Measurements from ENCODE around the gene IKZF3.
A peak's percentile ranks its signal among the peaks of the same experiment; 100 is the strongest.
"Not testable (repeated sequence)": the region's sequence is repeated elsewhere in the genome, so short reads cannot be mapped to it uniquely, and the experiment has no call there.

IKZF3 gene

DNA sequence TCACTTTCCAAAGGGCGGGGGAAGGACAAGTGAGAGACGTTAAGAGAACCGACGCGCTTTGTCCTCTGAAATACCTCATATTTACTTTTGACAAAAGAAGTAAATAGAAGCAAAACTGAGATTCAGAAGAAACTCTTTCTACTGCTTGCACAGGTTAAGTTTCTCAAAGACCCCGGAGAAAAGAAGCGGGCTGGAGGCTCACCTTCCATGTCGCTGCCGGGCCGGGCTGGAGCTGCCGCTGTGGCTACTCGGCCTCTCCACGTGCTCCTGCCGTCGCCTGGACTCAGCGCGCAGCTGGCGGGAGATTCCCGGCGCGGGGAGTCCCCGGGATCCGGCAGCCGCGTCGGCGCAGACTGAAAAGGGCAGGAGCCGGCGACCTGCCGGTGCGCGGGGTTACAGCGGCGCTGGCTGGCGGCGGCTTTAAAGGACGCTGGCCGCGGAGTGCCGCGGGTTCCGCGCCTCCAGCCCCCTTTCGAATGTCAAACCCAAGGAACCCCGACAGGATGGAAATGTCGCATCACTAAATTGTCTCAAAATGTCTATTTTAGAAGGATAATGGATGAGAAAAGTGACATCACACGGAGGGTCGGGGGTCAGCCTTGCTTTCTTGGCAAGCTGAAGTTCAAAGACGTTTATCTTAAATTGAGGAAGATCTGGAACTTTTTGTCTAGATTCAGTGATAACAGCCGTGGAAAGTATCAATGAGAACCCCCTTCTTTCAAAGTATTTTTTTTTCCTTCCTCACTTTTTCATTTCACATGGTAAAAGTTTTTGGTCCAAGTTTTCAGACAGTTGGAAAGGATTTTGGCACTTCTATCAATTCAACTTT is at the start of gene IKZF3:
IKZF3 (minus strand) TSS at position 395 of the 829 bp plus-strand sequence; CDS start at position 209, 186 bp downstream.
- Histone ChIP-seq H3K9ac (ENCODE audit: low read length in 2 of 2) (no peak within 1 kb of the TSS), H3K9me3 (ENCODE audit: control insufficient read depth in 2 of 2, low read length in 2 of 2) (peaks cover 5 to 16% of the 10 kb centered on the region in 2 donors), H3K36me3 (ENCODE audit: control insufficient read depth in 2 of 2, insufficient read depth in 2 of 2, low read length in 2 of 2) (no peaks in the 10 kb centered on the region), H3K27me3 (ENCODE audit: control insufficient read depth in 1 of 2, insufficient read depth in 2 of 2, low read length in 2 of 2) (peaks cover 25 to 63% of the 10 kb centered on the region in 2 donors), H3K4me3 (ENCODE audit: low read length in 2 of 2) (peak within 1 kb of the TSS in 1 of 2 donors; percentile 16), H3K4me1 (ENCODE audit: control insufficient read depth, insufficient read depth, low read length) (no peaks in the 10 kb centered on the region), H3K27ac (ENCODE audit: low read length) (no peak within 1 kb of the TSS)

DNA sequence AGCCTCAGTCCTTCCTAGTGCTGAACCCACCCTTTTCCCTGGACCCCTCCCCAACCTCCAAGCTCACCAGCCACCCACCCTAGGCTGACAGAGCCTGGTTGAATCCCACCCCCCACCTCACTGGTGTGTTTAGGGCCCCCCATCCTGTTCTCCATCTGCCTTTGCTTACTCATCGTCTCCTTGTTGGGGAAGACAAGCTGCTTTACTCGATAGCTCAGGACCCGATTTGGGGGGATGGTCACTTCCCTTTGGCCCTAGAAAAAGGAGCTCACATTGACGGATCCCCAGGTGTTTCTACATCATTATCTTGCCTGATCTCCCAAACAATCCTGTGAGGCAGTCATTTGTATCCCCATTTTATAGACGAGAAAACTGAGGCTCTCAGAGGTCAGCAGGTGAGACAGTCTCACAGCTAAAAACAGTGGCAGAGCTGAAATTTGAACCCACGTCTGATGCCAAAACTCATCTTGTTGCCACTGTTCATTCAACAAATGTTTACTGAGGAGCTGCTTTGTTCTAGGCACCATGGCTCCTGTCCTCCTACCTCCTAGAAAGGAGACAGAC is 44.8 kb upstream of the IKZF3 start:
- Histone ChIP-seq H3K27ac (ENCODE audit: low read length) (no peak overlapping the region), H3K27me3 (ENCODE audit: control insufficient read depth in 1 of 2, insufficient read depth in 2 of 2, low read length in 2 of 2) (no peaks in the 10 kb centered on the region), H3K36me3 (ENCODE audit: control insufficient read depth in 2 of 2, insufficient read depth in 2 of 2, low read length in 2 of 2) (peaks cover 6 to 8% of the 10 kb centered on the region in 2 donors), H3K9me3 (ENCODE audit: control insufficient read depth in 2 of 2, low read length in 2 of 2) (no peaks in the 10 kb centered on the region), H3K4me1 (ENCODE audit: control insufficient read depth, insufficient read depth, low read length) (no peaks in the 10 kb centered on the region), H3K9ac (ENCODE audit: low read length in 2 of 2) (no peak overlapping the region), H3K4me3 (ENCODE audit: low read length in 2 of 2) (no peak overlapping the region)

DNA sequence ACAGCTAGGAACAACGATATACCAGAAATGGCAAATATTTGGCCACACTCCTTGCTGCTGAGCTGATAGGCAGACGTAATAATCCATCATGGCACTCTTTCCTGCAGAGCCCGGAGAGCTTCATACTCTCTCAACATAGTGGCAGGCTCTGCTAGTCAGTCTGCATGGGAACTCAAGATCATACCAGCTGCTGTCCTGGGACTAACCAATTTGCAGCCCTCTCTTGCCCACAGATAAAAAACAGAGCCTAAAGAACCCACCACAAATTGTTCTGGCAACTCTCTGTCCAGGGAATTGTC is 40.8 kb upstream of the IKZF3 start:
- peaks cover 6 to 7% of the 10 kb centered on the region in 2 donors for H3K36me3 ChIP-seq (ENCODE audit: control insufficient read depth in 2 of 2, insufficient read depth in 2 of 2, low read length in 2 of 2)
- no peaks in the 10 kb centered on the region for H3K27me3 ChIP-seq (ENCODE audit: control insufficient read depth in 1 of 2, insufficient read depth in 2 of 2, low read length in 2 of 2)
- H3K4me3 ChIP-seq (ENCODE audit: low read length in 2 of 2), result no peak overlapping the region
- H3K9ac ChIP-seq (ENCODE audit: low read length in 2 of 2), result no peak overlapping the region
- H3K4me1 ChIP-seq (ENCODE audit: control insufficient read depth, insufficient read depth, low read length), result no peaks in the 10 kb centered on the region
- no peak overlapping the region for H3K27ac ChIP-seq (ENCODE audit: low read length)
- H3K9me3 ChIP-seq (ENCODE audit: control insufficient read depth in 2 of 2, low read length in 2 of 2), result no peaks in the 10 kb centered on the region

DNA sequence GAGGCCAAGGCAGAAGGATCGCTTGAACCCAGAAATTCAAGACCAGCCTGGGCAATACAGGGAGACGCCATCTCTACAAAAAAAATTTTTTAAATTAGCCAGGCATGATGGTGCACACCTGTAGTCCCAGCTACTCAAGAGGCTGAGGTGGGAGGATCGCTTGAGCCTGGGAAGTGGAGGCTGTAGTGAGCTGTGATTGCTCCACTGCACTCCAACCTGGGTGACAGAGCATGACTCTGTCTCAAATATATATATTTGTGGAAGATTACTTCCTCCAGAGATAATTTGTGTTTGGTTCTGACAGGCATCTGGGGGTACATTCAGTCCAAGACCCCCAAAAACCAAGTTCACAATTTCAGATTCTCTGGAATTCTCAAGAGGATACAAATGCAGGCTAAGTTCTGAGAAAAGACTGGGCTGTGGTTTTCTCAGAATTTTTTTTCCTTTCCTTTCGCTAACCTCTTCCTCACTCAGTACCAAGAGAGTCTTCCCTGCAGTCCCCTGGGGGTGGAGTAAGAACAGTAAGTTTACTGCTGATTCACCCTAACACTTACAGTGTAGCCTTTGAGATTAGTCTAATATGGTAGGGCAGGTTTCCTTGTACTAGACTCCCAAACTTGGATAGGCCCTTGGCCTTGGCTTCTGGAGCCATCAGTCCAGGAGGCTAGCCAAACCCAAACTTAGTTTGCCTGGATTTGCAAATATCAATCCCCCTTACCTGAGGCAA is 39.2 kb upstream of the IKZF3 start:
- H3K4me3 ChIP-seq (ENCODE audit: low read length in 2 of 2), result no peak overlapping the region
- peaks cover 0 to 3% of the 10 kb centered on the region in 2 donors for H3K36me3 ChIP-seq (ENCODE audit: control insufficient read depth in 2 of 2, insufficient read depth in 2 of 2, low read length in 2 of 2)
- no peaks in the 10 kb centered on the region for H3K4me1 ChIP-seq (ENCODE audit: control insufficient read depth, insufficient read depth, low read length)
- no peak overlapping the region for H3K27ac ChIP-seq (ENCODE audit: low read length)
- H3K27me3 ChIP-seq (ENCODE audit: control insufficient read depth in 1 of 2, insufficient read depth in 2 of 2, low read length in 2 of 2), result no peaks in the 10 kb centered on the region
- H3K9ac ChIP-seq (ENCODE audit: low read length in 2 of 2), result no peak overlapping the region
- no peaks in the 10 kb centered on the region for H3K9me3 ChIP-seq (ENCODE audit: control insufficient read depth in 2 of 2, low read length in 2 of 2)

DNA sequence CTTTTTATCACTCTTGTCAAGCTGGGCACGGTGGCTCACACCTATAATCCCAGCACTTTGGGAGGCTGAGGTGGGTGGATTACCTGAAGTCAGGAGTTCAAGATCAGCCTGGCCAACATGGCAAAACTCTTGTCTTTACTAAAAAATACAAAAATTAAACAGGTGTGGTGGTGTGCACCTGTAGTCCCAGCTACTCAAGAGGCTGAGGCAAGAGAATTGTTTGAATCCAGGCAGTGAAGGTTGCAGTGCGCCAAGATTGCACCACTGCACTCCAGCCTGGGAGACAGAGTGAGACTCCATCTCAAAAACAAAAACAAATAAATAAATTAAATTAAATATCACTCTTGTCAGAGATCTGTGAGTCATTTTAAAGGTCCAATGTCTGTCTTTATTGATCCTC is 37.9 kb upstream of the IKZF3 start:
- not testable (repeated sequence) for H3K9me3 ChIP-seq (ENCODE audit: control insufficient read depth in 2 of 2, low read length in 2 of 2); H3K27ac ChIP-seq (ENCODE audit: low read length); H3K4me1 ChIP-seq (ENCODE audit: control insufficient read depth, insufficient read depth, low read length); H3K4me3 ChIP-seq (ENCODE audit: low read length in 2 of 2); H3K9ac ChIP-seq (ENCODE audit: low read length in 2 of 2); H3K36me3 ChIP-seq (ENCODE audit: control insufficient read depth in 2 of 2, insufficient read depth in 2 of 2, low read length in 2 of 2); H3K27me3 ChIP-seq (ENCODE audit: control insufficient read depth in 1 of 2, insufficient read depth in 2 of 2, low read length in 2 of 2)

DNA sequence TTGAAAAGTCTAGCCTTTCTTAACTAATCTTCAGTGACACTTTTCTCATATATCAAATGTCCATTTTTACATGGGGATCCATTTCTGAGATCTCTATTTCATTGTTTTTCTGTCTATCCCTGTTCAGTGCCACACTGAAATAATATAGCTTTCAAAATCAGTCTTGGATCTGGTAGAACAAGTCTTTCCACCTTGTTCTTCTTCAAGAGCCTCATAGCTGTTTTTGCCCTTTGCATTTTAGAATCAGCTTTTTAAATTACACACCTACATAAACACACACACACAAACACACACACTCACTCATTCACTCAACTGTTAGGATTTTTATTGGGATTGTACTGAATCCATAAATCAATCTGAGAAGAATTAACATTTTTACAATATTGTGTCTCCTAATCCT is 35.1 kb upstream of the IKZF3 start:
- Histone ChIP-seq H3K4me1 (ENCODE audit: control insufficient read depth, insufficient read depth, low read length) (no peaks in the 10 kb centered on the region), H3K36me3 (ENCODE audit: control insufficient read depth in 2 of 2, insufficient read depth in 2 of 2, low read length in 2 of 2) (no peaks in the 10 kb centered on the region), H3K9me3 (ENCODE audit: control insufficient read depth in 2 of 2, low read length in 2 of 2) (no peaks in the 10 kb centered on the region), H3K9ac (ENCODE audit: low read length in 2 of 2) (no peak overlapping the region), H3K27ac (ENCODE audit: low read length) (no peak overlapping the region), H3K4me3 (ENCODE audit: low read length in 2 of 2) (no peak overlapping the region), H3K27me3 (ENCODE audit: control insufficient read depth in 1 of 2, insufficient read depth in 2 of 2, low read length in 2 of 2) (no peaks in the 10 kb centered on the region)

DNA sequence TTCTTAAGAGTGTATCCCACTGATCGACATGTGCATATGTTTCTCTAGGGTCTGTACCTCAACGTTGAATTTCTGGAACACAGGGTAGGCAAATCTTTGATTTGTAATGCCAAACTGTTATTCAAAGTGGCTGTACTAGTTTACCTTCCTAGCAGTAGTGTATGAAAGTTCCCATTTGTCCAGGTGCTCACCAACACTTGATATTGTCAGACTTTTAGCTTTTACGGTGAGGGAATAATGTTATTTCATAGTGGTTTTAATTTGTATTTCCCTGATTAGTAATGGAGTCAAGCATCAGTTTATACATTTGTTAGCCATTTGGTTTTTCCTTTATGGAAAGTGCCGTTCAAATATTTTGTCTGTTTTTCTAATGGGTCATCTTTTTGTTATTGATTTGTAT is 34.0 kb upstream of the IKZF3 start:
- Histone ChIP-seq H3K9me3 (ENCODE audit: control insufficient read depth in 2 of 2, low read length in 2 of 2) (no peaks in the 10 kb centered on the region), H3K36me3 (ENCODE audit: control insufficient read depth in 2 of 2, insufficient read depth in 2 of 2, low read length in 2 of 2) (no peaks in the 10 kb centered on the region), H3K4me3 (ENCODE audit: low read length in 2 of 2) (no peak overlapping the region), H3K4me1 (ENCODE audit: control insufficient read depth, insufficient read depth, low read length) (no peaks in the 10 kb centered on the region), H3K9ac (ENCODE audit: low read length in 2 of 2) (no peak overlapping the region), H3K27me3 (ENCODE audit: control insufficient read depth in 1 of 2, insufficient read depth in 2 of 2, low read length in 2 of 2) (no peaks in the 10 kb centered on the region), H3K27ac (ENCODE audit: low read length) (no peak overlapping the region)

DNA sequence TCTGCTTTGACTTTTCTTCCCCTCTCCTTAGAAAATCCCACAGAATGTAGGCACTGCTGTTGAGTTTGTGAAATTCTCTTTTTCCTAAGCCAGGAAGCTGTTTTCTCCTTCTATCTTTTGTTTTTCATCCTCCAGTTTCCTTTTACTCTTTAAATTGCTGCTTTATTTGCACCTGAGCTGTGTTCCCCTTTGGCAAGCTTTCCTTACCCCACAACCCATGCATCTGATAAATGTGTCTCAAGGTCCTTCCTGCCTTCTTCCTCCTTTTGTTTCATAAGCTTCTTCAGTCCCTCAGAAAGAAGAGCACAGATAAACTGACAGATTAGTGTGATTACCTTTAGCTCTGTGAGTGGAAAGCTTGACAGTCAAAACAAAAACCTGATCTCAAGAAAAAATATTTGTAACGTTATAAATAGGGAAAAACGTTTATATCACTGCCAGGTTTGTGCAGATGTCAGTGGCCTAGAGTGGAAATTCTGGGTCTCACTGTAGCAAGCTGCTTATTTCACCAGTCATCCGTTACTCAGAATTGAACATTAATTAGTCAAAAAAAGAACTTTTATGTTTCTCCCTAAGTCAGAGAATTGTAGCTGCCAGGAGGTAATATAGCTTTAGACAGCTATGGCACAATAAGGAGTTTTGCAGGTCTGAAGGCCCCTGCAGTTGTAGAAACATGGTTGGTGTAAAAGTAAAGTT is 30.7 kb upstream of the IKZF3 start:
- no peaks in the 10 kb centered on the region for H3K36me3 ChIP-seq (ENCODE audit: control insufficient read depth in 2 of 2, insufficient read depth in 2 of 2, low read length in 2 of 2)
- no peak overlapping the region for H3K9ac ChIP-seq (ENCODE audit: low read length in 2 of 2)
- no peak overlapping the region for H3K27ac ChIP-seq (ENCODE audit: low read length)
- H3K27me3 ChIP-seq (ENCODE audit: control insufficient read depth in 1 of 2, insufficient read depth in 2 of 2, low read length in 2 of 2), result peaks cover 4 to 7% of the 10 kb centered on the region in 2 donors
- no peaks in the 10 kb centered on the region for H3K9me3 ChIP-seq (ENCODE audit: control insufficient read depth in 2 of 2, low read length in 2 of 2)
- no peak overlapping the region for H3K4me3 ChIP-seq (ENCODE audit: low read length in 2 of 2)
- no peaks in the 10 kb centered on the region for H3K4me1 ChIP-seq (ENCODE audit: control insufficient read depth, insufficient read depth, low read length)

DNA sequence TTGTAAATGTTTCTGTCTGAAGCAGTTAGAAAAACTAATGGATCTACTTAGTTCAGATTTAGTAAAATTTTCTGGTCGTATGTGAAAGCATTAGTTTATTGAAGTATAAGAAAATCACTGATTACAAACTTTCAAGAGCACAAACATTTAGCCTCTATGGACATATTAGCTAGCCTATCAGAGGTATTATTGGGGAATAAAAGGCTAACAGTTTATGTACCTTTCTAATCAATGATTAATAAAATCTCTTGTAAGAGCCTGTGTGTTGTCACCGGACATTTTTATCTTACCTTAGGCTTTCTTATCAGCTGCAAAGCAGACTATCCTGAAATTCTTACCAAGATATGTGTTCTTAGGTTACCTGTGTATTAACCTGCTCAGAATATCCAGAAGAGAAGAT is 25.1 kb upstream of the IKZF3 start:
- H3K27me3 ChIP-seq (ENCODE audit: control insufficient read depth in 1 of 2, insufficient read depth in 2 of 2, low read length in 2 of 2), result peaks cover 4 to 13% of the 10 kb centered on the region in 2 donors
- H3K9ac ChIP-seq (ENCODE audit: low read length in 2 of 2), result no peak overlapping the region
- H3K36me3 ChIP-seq (ENCODE audit: control insufficient read depth in 2 of 2, insufficient read depth in 2 of 2, low read length in 2 of 2), result no peaks in the 10 kb centered on the region
- no peaks in the 10 kb centered on the region for H3K9me3 ChIP-seq (ENCODE audit: control insufficient read depth in 2 of 2, low read length in 2 of 2)
- no peak overlapping the region for H3K4me3 ChIP-seq (ENCODE audit: low read length in 2 of 2)
- H3K4me1 ChIP-seq (ENCODE audit: control insufficient read depth, insufficient read depth, low read length), result no peaks in the 10 kb centered on the region
- H3K27ac ChIP-seq (ENCODE audit: low read length), result no peak overlapping the region

DNA sequence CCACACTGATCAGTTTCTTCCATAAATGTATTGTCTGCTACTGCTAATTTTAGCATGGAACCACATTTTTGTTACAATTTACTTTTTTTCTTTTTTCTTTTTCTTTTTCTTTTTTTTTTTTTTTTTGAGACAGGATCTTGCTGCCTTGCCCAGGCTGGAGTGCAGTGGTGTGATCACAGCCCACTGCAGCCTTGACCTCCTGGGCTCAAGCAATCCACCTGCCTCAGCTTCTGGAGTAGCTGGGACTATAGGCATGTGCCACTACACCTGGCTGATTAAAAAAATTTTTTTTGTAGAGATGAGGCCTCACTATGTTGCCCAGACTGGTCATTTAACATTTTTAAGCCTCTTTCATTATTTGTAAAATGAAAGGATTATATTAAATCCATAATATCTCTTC is 23.0 kb upstream of the IKZF3 start:
- Histone ChIP-seq H3K9ac (ENCODE audit: low read length in 2 of 2) (no peak overlapping the region), H3K4me1 (ENCODE audit: control insufficient read depth, insufficient read depth, low read length) (no peaks in the 10 kb centered on the region)

More for the DNA sequence above, 23.0 kb upstream of the IKZF3 start:
- Histone ChIP-seq H3K9me3 (ENCODE audit: control insufficient read depth in 2 of 2, low read length in 2 of 2) (no peaks in the 10 kb centered on the region), H3K27me3 (ENCODE audit: control insufficient read depth in 1 of 2, insufficient read depth in 2 of 2, low read length in 2 of 2) (peaks cover 4 to 10% of the 10 kb centered on the region in 2 donors), H3K27ac (ENCODE audit: low read length) (no peak overlapping the region), H3K36me3 (ENCODE audit: control insufficient read depth in 2 of 2, insufficient read depth in 2 of 2, low read length in 2 of 2) (no peaks in the 10 kb centered on the region), H3K4me3 (ENCODE audit: low read length in 2 of 2) (no peak overlapping the region)
